Osteoblast (primary cell): ENCODE data around the gene RBMX2. TPM values are rescaled to one million over a fixed set of nuclear protein-coding genes. Genes with fewer than 3 reads are reported as not detected.
"Not testable (repeated sequence)": the region's sequence is repeated elsewhere in the genome, so short reads cannot be mapped to it uniquely, and the experiment has no call there.

Source experiments
- DNase-seq: peaks from one replicate; pipeline ENCODE4 v3.0.0; 2011; ENCODE audit warnings: low spot score, mixed read lengths; ENCODE audit not compliant: insufficient read length; ENCODE audit errors: missing footprints
- H2AFZ ChIP-seq: 2 replicates; pipeline ENCODE4 v1.6.0; 2011; ENCODE audit warnings: mild to moderate bottlenecking, low read length
- H3K27ac ChIP-seq: 2 replicates; pipeline ENCODE4 v1.5.1; 2011; ENCODE audit warnings: mild to moderate bottlenecking, low read depth, low read length, moderate library complexity
- H3K27me3 ChIP-seq: 2 replicates; pipeline ENCODE4 v1.6.0; 2012; ENCODE audit warnings: mild to moderate bottlenecking, control low read depth, inconsistent platforms, low read length, moderate library complexity; ENCODE audit not compliant: insufficient read depth
- H3K36me3 ChIP-seq: 2 replicates; pipeline ENCODE4 v1.5.1; 2011; ENCODE audit warnings: mild to moderate bottlenecking, low read length, control low read depth, moderate library complexity; ENCODE audit not compliant: insufficient read depth
- H3K4me1 ChIP-seq: 2 replicates; pipeline ENCODE4 v1.5.1; 2011; ENCODE audit warnings: mild to moderate bottlenecking, low read length, control low read depth, moderate library complexity; ENCODE audit not compliant: insufficient read depth
- H3K4me2 ChIP-seq: 2 replicates; pipeline ENCODE4 v1.6.0; 2011; ENCODE audit warnings: mild to moderate bottlenecking, low read length; ENCODE audit not compliant: insufficient read depth
- H3K4me3 ChIP-seq: fragments of 200-600 bp; sonication (generic); 3 replicates; pipeline ENCODE4 v1.5.1; 2012; ENCODE audit warnings: mild to moderate bottlenecking, low read length, inconsistent platforms; ENCODE audit not compliant: insufficient read depth
- H3K79me2 ChIP-seq: 2 replicates; pipeline ENCODE4 v1.6.0; 2012; ENCODE audit warnings: mild to moderate bottlenecking, low read length, control low read depth, inconsistent platforms; ENCODE audit not compliant: insufficient read depth
- H3K9me3 ChIP-seq: 2 replicates; pipeline ENCODE4 v1.5.1; 2011; ENCODE audit warnings: low read depth, low read length, control low read depth
- H4K20me1 ChIP-seq: 2 replicates; pipeline ENCODE4 v1.6.0; 2012; ENCODE audit warnings: mild to moderate bottlenecking, low read length, control low read depth; ENCODE audit not compliant: insufficient read depth
- total RNA-seq: library from RNA; depleted of rRNA; stranded (reverse); fragments of >200 nt; gene quantifications from 2 replicates; pipeline ENCODE4 v1.2.3, GENCODE V29; 2012
- TF ChIP-seq, protein P1 (sequence below): IDR thresholded peaks from 2 replicates; pipeline ENCODE4 v1.5.1; 2011; ENCODE audit warnings: mild to moderate bottlenecking, low read depth, low read length, moderate library complexity; ENCODE audit errors: extremely low read depth

The RBMX2 gene
- total RNA-seq, 1 donor = 25.0 TPM

DNA sequence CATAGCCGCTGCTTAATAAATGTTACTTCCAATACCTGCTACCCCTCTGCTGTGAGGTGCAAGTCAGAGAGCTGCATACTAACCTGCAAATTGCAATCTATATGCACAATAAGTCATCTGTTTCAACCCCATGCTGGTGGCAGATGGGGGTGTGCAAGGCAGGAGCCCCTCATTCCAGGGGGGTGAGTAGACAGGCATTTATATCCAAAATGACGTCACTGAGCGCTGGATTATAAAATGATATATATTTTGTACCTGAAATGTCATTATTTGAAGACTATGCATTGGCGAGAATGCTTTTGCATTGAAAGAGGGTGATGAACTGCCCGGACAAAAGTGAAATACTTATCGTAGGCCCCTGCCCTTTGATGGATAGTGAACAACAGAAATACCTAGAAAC, 24.7 kb downstream of the RBMX2 start:
- Histone ChIP-seq H3K4me1 (no peaks in the 10 kb centered on the region), H3K4me2 (no peak overlapping the region), H3K27ac (no peak overlapping the region), H3K36me3 (no peaks in the 10 kb centered on the region), H3K9me3 (no peaks in the 10 kb centered on the region), H3K79me2 (no peaks in the 10 kb centered on the region), H2AFZ (no peak overlapping the region), H4K20me1 (no peaks in the 10 kb centered on the region), H3K27me3 (peaks cover 12% of the 10 kb centered on the region), H3K4me3 (no peak overlapping the region)
- DNase-seq = no peak
- TF ChIP-seq, protein P1, sequence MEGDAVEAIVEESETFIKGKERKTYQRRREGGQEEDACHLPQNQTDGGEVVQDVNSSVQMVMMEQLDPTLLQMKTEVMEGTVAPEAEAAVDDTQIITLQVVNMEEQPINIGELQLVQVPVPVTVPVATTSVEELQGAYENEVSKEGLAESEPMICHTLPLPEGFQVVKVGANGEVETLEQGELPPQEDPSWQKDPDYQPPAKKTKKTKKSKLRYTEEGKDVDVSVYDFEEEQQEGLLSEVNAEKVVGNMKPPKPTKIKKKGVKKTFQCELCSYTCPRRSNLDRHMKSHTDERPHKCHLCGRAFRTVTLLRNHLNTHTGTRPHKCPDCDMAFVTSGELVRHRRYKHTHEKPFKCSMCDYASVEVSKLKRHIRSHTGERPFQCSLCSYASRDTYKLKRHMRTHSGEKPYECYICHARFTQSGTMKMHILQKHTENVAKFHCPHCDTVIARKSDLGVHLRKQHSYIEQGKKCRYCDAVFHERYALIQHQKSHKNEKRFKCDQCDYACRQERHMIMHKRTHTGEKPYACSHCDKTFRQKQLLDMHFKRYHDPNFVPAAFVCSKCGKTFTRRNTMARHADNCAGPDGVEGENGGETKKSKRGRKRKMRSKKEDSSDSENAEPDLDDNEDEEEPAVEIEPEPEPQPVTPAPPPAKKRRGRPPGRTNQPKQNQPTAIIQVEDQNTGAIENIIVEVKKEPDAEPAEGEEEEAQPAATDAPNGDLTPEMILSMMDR = no peak

DNA sequence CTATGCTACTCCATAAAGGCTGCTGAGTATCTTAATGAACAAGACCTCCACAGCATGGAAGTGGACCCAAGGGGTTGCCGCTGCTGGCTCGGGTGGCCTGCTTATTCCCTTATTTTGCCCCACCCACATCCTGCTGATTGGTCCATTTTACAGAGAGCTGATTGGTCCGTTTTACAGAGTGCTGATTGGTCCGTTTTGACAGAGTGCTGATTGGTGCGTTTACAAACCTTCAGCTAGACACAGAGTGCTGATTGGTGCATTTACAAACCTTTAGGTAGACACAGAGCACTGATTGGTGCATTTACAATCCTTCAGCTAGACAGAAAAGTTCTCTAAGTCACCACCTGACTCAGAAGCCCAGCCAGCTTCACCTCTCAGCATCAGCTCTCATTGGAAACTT, 27.4 kb downstream of the RBMX2 start:
- not testable (repeated sequence) for H3K4me2 ChIP-seq, H3K4me1 ChIP-seq, H2AFZ ChIP-seq, H4K20me1 ChIP-seq, H3K27ac ChIP-seq, H3K79me2 ChIP-seq, H3K36me3 ChIP-seq, DNase-seq, H3K9me3 ChIP-seq, H3K27me3 ChIP-seq, H3K4me3 ChIP-seq

DNA sequence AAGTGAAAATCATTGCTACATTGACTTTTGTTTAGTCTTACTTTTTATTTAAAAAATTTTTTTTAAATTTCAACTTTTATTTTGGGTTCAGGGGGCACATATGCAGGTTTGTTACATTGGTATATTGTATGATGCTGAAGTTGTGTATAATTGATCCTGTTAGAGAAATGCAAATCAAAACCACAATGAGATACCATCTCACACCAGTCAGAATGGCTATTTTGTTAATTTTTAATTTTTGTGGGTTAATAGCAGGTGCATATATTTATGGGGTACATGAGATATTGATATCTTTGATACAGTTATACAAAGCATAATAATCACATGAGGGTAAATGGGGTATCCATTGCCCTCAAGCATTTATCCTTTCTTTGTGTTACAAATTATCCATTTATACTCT, 34.1 kb downstream of the RBMX2 start:
- no peaks in the 10 kb centered on the region for H3K79me2 ChIP-seq
- no peaks in the 10 kb centered on the region for H3K4me1 ChIP-seq
- no peaks in the 10 kb centered on the region for H3K27me3 ChIP-seq
- H2AFZ ChIP-seq = no peak overlapping the region
- H3K36me3 ChIP-seq = no peaks in the 10 kb centered on the region
- H3K4me3 ChIP-seq = no peak overlapping the region
- H3K4me2 ChIP-seq = no peak overlapping the region
- DNase-seq = no peak
- TF ChIP-seq, protein P1 = no peak
- H4K20me1 ChIP-seq = no peaks in the 10 kb centered on the region
- H3K9me3 ChIP-seq = no peaks in the 10 kb centered on the region
- H3K27ac ChIP-seq = no peak overlapping the region

DNA sequence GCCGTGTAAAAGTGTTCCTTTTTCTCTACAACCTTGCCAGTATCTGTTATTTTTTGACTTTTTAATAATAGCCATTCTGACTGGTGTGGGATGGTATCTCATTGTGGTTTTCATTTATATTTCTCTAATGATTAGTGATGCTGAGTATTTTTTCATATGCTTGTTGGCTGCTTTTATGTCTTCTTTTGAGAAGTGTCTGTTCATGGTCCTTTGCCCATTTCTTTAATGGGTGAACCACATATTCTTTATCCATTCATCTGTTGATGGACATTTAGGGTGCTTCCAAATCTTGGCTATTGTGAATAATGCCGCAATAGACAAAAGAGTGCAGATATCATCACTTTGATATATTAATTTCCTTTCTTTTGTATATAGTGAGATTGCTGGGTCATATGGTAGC, 36.2 kb downstream of the RBMX2 start:
- H3K79me2 ChIP-seq, DNase-seq, H3K4me2 ChIP-seq, H3K4me1 ChIP-seq, H4K20me1 ChIP-seq, H3K9me3 ChIP-seq, H3K27me3 ChIP-seq, H2AFZ ChIP-seq, H3K36me3 ChIP-seq, H3K4me3 ChIP-seq, H3K27ac ChIP-seq: not testable (repeated sequence)

DNA sequence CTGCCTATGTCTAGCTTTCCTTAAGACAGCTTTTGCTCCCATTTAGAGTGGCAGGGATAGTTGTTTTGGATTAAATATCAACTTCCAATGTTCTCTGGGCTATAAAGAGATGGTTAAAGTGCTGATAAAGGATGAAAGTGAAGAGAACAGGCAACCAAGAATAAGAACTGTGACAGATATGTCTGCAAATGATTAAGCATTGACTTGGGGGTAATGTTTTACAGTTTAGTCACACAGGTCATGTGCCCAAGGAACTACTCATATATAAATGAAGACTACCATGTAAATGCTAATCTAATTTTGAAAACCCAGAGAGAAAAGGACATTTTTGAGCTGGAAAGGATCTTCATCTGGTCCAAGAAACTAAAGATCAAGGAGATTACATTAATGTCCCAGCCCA, 42.1 kb downstream of the RBMX2 start:
- TF ChIP-seq, protein P1 = no peak
- Histone ChIP-seq H3K4me1 (no peaks in the 10 kb centered on the region), H3K4me3 (no peak overlapping the region), H3K27me3 (no peaks in the 10 kb centered on the region), H2AFZ (no peak overlapping the region), H3K27ac (no peak overlapping the region), H3K9me3 (no peaks in the 10 kb centered on the region), H3K4me2 (no peak overlapping the region), H3K36me3 (no peaks in the 10 kb centered on the region), H3K79me2 (no peaks in the 10 kb centered on the region), H4K20me1 (no peaks in the 10 kb centered on the region)
- no peak for DNase-seq
